Measurements from ENCODE around the gene SLC8A1.

DNA sequence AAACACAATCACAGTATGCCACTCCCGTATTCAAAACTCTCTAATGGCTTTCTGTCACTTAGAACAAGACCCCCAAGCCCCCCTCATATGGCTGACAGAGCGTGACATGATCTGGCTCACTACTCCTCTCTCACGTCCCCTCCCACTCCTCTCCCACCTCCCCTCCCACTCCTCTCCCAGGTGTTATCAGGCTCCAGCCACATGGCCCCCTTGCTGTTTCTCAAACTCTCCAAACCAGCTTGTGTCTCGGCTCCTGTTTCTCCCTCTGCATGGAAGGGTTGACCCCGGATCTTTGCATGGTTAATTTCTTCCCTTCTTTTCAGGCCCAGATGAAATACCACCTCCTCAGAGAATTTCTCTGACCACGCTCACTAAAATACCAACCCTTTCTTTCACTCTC lies 180.8 kb downstream of the SLC8A1 start:
- TF ChIP-seq, protein P1, sequence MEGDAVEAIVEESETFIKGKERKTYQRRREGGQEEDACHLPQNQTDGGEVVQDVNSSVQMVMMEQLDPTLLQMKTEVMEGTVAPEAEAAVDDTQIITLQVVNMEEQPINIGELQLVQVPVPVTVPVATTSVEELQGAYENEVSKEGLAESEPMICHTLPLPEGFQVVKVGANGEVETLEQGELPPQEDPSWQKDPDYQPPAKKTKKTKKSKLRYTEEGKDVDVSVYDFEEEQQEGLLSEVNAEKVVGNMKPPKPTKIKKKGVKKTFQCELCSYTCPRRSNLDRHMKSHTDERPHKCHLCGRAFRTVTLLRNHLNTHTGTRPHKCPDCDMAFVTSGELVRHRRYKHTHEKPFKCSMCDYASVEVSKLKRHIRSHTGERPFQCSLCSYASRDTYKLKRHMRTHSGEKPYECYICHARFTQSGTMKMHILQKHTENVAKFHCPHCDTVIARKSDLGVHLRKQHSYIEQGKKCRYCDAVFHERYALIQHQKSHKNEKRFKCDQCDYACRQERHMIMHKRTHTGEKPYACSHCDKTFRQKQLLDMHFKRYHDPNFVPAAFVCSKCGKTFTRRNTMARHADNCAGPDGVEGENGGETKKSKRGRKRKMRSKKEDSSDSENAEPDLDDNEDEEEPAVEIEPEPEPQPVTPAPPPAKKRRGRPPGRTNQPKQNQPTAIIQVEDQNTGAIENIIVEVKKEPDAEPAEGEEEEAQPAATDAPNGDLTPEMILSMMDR (conservative IDR thresholded peaks at IDR 0.05; ENCODE audit: low read length): no peak
- TF ChIP-seq EZH2phosphoT487 (IDR thresholded peaks at IDR 0.05; ENCODE audit: borderline replicate concordance): no peak
